B cell (primary cell): ENCODE data around the gene CRISPLD2.

ENCODE experiments used
- CTCF ChIP-seq: fragments of 200-600 bp; IDR thresholded peaks from one replicate; pipeline ENCODE4 v1.8.0; 2022; ENCODE audit warnings: antibody characterized with exemption, mild to moderate bottlenecking
- EZH2 ChIP-seq: IDR thresholded peaks from 2 replicates; pipeline ENCODE4 v1.6.1; 2012; ENCODE audit warnings: borderline replicate concordance, low read depth, mild to moderate bottlenecking, moderate library complexity, low read length; ENCODE audit not compliant: insufficient read depth, poor library complexity, severe bottlenecking

- TF ChIP-seq CTCF (no peak), EZH2 (no peak)
Observed at GRCh38 chr16:84778720-84779119, 41.1 kb upstream of the CRISPLD2 start.
